ENCODE data around the gene GPHN.
"Not testable (repeated sequence)": the region's sequence is repeated elsewhere in the genome, so short reads cannot be mapped to it uniquely, and the experiment has no call there.

GPHN gene

GRCh38 chr14:66568220-66568619 is 60.3 kb downstream of the GPHN start:
- DNase-seq (ENCODE audit: low spot score), result no peak
- TF ChIP-seq CTCF (IDR thresholded peaks at IDR 0.05; ENCODE audit: extremely low read depth, missing control alignments), result no peak

DNA sequence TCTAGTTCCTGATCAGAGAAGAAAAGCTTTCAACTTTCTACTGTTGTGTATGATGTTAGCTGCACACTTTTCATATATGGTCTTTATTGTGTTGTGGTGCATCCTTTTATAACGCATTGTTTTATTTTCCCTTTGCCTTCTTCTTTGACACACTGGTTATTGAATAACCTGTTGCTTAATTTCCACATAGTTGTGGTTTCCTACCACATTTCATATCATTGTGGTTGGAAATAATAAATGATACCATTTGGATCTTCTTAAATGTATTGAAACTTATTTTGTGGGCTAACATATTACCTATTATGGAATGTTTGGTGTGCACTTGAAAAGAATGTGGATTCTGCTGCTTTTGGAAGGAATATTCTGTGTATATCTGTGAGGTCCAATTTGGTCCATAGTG is 64.9 kb downstream of the GPHN start:
- no peak for DNase-seq (ENCODE audit: low spot score)
- TF ChIP-seq CTCF (IDR thresholded peaks at IDR 0.05; ENCODE audit: extremely low read depth, missing control alignments), result no peak

DNA sequence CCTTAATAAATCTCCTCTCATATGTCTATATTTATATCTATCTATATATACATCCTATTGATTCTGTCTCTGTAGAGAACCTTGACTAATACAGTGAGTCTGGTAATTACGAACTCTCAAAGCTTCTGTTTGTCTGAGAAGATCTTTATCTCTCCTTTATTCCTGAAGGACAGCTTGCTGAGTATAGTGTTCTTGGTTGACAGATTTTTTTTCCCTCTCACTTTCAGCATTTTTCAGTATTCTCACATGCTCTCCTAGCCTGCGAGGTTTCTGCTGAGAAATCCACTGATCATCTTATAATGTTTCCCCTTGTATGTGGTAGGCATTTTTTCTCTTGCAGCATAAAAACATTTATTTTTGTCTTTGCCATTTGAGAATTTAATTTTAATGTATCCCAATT is 67.1 kb downstream of the GPHN start:
- no peak for DNase-seq (ENCODE audit: low spot score)
- TF ChIP-seq CTCF (IDR thresholded peaks at IDR 0.05; ENCODE audit: extremely low read depth, missing control alignments), result no peak

GRCh38 chr14:66575939-66576338 is 68.0 kb downstream of the GPHN start:
- no peak for TF ChIP-seq CTCF (IDR thresholded peaks at IDR 0.05; ENCODE audit: extremely low read depth, missing control alignments)
- DNase-seq (ENCODE audit: low spot score), result no peak

GRCh38 chr14:66587753-66588152 is 79.8 kb downstream of the GPHN start:
- not testable (repeated sequence) for DNase-seq (ENCODE audit: low spot score)

DNA sequence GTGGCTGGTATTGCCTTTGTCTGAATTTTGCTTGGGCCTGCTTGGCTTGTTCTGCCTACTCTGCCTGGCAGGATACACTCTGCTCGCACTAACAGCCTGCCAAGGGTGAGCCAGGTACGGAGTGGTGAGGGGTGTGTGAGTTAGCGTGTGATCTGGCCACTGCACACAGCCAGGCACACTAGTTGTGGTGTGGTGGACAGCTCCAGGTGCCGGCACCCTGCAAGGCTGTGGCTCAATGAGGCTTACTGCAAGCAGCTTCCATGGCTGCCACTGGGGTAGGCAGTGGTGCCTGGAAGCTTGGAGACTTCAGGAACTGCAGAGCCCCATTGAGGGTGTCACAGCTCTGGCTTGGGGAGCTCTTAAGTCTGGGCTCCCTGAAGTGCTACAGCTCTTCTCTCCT is 87.4 kb downstream of the GPHN start:
- DNase-seq (ENCODE audit: low spot score), result no peak
- no peak for TF ChIP-seq CTCF (IDR thresholded peaks at IDR 0.05; ENCODE audit: extremely low read depth, missing control alignments)

GRCh38 chr14:66596241-66596985 is 88.5 kb downstream of the GPHN start:
- DNase-seq (ENCODE audit: low spot score), result no peak
- no peak for TF ChIP-seq CTCF (IDR thresholded peaks at IDR 0.05; ENCODE audit: extremely low read depth, missing control alignments)

GRCh38 chr14:66600416-66600815 is 92.5 kb downstream of the GPHN start:
- TF ChIP-seq CTCF (IDR thresholded peaks at IDR 0.05; ENCODE audit: extremely low read depth, missing control alignments), result no peak
- DNase-seq (ENCODE audit: low spot score), result no peak
